SK-N-MC (cell line): ENCODE measurements around the gene C9orf78.

Experiments
- EZH2 ChIP-seq: fragments of 200-600 bp; sonication (generic); IDR thresholded peaks from one replicate; pipeline ENCODE4 v1.6.1; 2017; ENCODE audit warnings: antibody characterized with exemption
- POLR2AphosphoS5 ChIP-seq: IDR thresholded peaks from 2 replicates; pipeline ENCODE4 v1.6.1; 2012; ENCODE audit warnings: mild to moderate bottlenecking, low read depth, low read length, borderline replicate concordance

GRCh38 chr9:129876815-129877214 lies 41.7 kb upstream of the C9orf78 start:
- TF ChIP-seq EZH2: no peak
- TF ChIP-seq POLR2AphosphoS5: no peak
